Caco-2 (cell line): ENCODE results near the gene SCFD2. TPM values are rescaled to one million over a fixed set of nuclear protein-coding genes. Genes with fewer than 3 reads are reported as not detected.
"Not testable (repeated sequence)": the region's sequence is repeated elsewhere in the genome, so short reads cannot be mapped to it uniquely, and the experiment has no call there.

Experiments used
- BruUV-seq: library from RNA; stranded (reverse); fragments of 400-500 nt; replicated peaks from 2 replicates; lab custom pipeline; 2021; lab: Mats Ljungman, UMichigan
- CTCF ChIA-PET: fragments of 300-600 bp; sonication (Branson Sonifier 250); formaldehyde crosslinking; loops from one replicate; lab custom pipeline; 2022; ENCODE audit warnings: antibody characterized with exemption; lab: Charles Lee
- POLR2A ChIA-PET: fragments of 300-600 bp; sonication (Branson Sonifier 250); formaldehyde crosslinking; loops from one replicate; lab custom pipeline; 2022; ENCODE audit warnings: antibody characterized with exemption; lab: Charles Lee
- DNase-seq, 2 experiments: peaks; one replicate each; pipeline versions ENCODE4 v3.0.0 to v3.0.0-alpha.2; 2020 to 2022
- H3K27me3 ChIP-seq: replicated peaks from 2 replicates; pipeline ENCODE4 v1.6.0; 2011; ENCODE audit warnings: low read length; ENCODE audit not compliant: control insufficient read depth, insufficient read depth
- H3K36me3 ChIP-seq: 2 replicates; pipeline ENCODE4 v1.5.1; 2011; ENCODE audit warnings: low read length; ENCODE audit not compliant: control insufficient read depth, insufficient read depth
- H3K4me1 ChIP-seq: fragments of 250-450 bp; sonication (Bioruptor Pico); 2 replicates; pipeline ENCODE4 v1.5.1; 2020; ENCODE audit warnings: mild to moderate bottlenecking
- H3K4me3 ChIP-seq: 2 replicates; pipeline ENCODE4 v1.5.1; 2011; ENCODE audit warnings: low read depth, mild to moderate bottlenecking, control low read depth, low read length
- H3K9me3 ChIP-seq: fragments of 250-450 bp; sonication (Bioruptor Pico); 2 replicates; pipeline ENCODE4 v1.5.1; 2020; ENCODE audit warnings: mild to moderate bottlenecking, moderate library complexity
- H3K27ac Mint-ChIP-seq: one replicate; pipeline ENCODE4 v1.8.0; 2022; ENCODE audit warnings: mixed read lengths; ENCODE audit not compliant: unreplicated experiment
- H3K27me3 Mint-ChIP-seq: one replicate; pipeline ENCODE4 v1.8.0; 2022; ENCODE audit warnings: mixed read lengths; ENCODE audit not compliant: insufficient read depth, unreplicated experiment
- H3K36me3 Mint-ChIP-seq: one replicate; pipeline ENCODE4 v1.8.0; 2022; ENCODE audit warnings: mild to moderate bottlenecking, mixed read lengths; ENCODE audit not compliant: insufficient read depth, unreplicated experiment
- H3K4me1 Mint-ChIP-seq: one replicate; pipeline ENCODE4 v1.8.0; 2022; ENCODE audit warnings: low read depth, mixed read lengths; ENCODE audit not compliant: unreplicated experiment
- H3K4me3 Mint-ChIP-seq: one replicate; pipeline ENCODE4 v1.8.0; 2022; ENCODE audit warnings: mild to moderate bottlenecking, moderate library complexity, mixed read lengths; ENCODE audit not compliant: unreplicated experiment
- H3K9me3 Mint-ChIP-seq: one replicate; pipeline ENCODE4 v1.8.0; 2022; ENCODE audit warnings: mixed read lengths; ENCODE audit not compliant: unreplicated experiment
- CTCF ChIP-seq, 2 experiments: fragments of 200-600 bp in 1 of 2; IDR thresholded peaks; 1 replicate in 1 of 2; 2 replicates in 1 of 2; pipeline versions ENCODE4 v1.5.1 to v1.8.0; 2011 to 2022; ENCODE audit warnings: antibody characterized with exemption in 1 of 2, control low read depth in 1 of 2, inconsistent platforms in 1 of 2, low read depth in 1 of 2, low read length in 1 of 2, mild to moderate bottlenecking in 1 of 2, moderate library complexity in 1 of 2; ENCODE audit not compliant: insufficient read depth in 1 of 2, severe bottlenecking in 1 of 2, unreplicated experiment in 1 of 2
- intact Hi-C: fragments of 100-400 bp; cut with micrococcal nuclease; formaldehyde crosslinking; loops from one replicate; pipeline ENCODE4 v1.10.0; 2022; ENCODE audit not compliant: unreplicated experiment
- total RNA-seq: library from RNA; stranded (reverse); gene quantifications from 2 replicates; pipeline ENCODE4 v1.2.3, GENCODE V29; 2022

SCFD2 gene
- total RNA-seq, 1 experiment from 2014 or later, result 12.2 TPM

DNA sequence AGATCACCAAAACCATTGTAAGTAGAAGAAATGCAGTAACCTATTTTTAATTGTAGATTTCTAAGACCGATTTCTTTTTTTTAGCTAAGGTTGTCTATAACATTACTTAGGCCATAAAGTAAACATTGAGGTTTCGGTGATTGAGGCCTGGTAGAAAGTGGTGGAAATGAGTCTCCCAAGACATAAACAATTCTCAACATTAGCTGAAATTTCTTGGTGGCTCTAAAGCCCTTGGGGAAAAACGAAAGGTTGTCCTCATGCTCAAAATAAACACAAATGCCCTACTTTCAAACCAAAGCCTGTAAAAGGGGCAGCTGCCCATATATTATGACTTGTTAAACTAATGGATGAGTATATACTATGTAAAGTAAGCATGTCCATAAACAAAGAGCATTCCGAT, 98.8 kb downstream of the SCFD2 start:
- Histone ChIP-seq H3K4me1 (no peaks in the 10 kb centered on the region), H3K9me3 (peaks cover 3% of the 10 kb centered on the region; the same call in 1 of the 2 replicates), H3K4me3 (no peak overlapping the region), H3K36me3 (no peaks in the 10 kb centered on the region), H3K27me3 (no peaks in the 10 kb centered on the region)
- Mint-ChIP-seq H3K27ac (no peak overlapping the region), H3K36me3 (no peaks in the 10 kb centered on the region), H3K4me3 (no peak overlapping the region), H3K4me1 (no peaks in the 10 kb centered on the region), H3K27me3 (no peaks in the 10 kb centered on the region), H3K9me3 (peaks cover 9% of the 10 kb centered on the region)
- intact Hi-C loops, result no loop called here
- ChIA-PET CTCF (no interaction called here), POLR2A (no interaction called here)
- TF ChIP-seq CTCF (IDR thresholded peaks at IDR 0.05; ENCODE audit: insufficient read depth in 1 of 2, low read depth in 1 of 2, low read length in 1 of 2, severe bottlenecking in 1 of 2, unreplicated experiment in 1 of 2), result no peak
- no TSS peak for BruUV-seq
- no peak for DNase-seq

- H3K27ac Mint-ChIP-seq, intact Hi-C loops, H3K36me3 ChIP-seq, H3K4me3 ChIP-seq, DNase-seq, H3K36me3 Mint-ChIP-seq, H3K4me1 Mint-ChIP-seq, H3K9me3 ChIP-seq, H3K9me3 Mint-ChIP-seq, CTCF ChIA-PET, H3K4me1 ChIP-seq, H3K4me3 Mint-ChIP-seq, BruUV-seq, H3K27me3 Mint-ChIP-seq, POLR2A ChIA-PET, H3K27me3 ChIP-seq: not testable (repeated sequence)
These were observed 109.9 kb downstream of the SCFD2 start for GRCh38 chr4:53255986-53256385.

GRCh38 chr4:53240573-53240972, 125.3 kb downstream of the SCFD2 start:
- Mint-ChIP-seq H3K9me3 (peaks cover 29% of the 10 kb centered on the region), H3K27me3 (no peaks in the 10 kb centered on the region), H3K27ac (no peak overlapping the region), H3K4me3 (no peak overlapping the region), H3K4me1 (no peaks in the 10 kb centered on the region), H3K36me3 (peaks cover 8% of the 10 kb centered on the region)
- TF ChIP-seq CTCF (IDR thresholded peaks at IDR 0.05; ENCODE audit: insufficient read depth in 1 of 2, low read depth in 1 of 2, low read length in 1 of 2, severe bottlenecking in 1 of 2, unreplicated experiment in 1 of 2), result no peak
- no peaks in the 10 kb centered on the region for H3K4me1 ChIP-seq
- intact Hi-C loops, result no loop called here
- H3K4me3 ChIP-seq, result no peak overlapping the region
- no peak for DNase-seq
- ChIA-PET POLR2A (no interaction called here), CTCF (no interaction called here)
- H3K36me3 ChIP-seq, result no peaks in the 10 kb centered on the region
- H3K9me3 ChIP-seq, result no peaks in the 10 kb centered on the region
- no TSS peak for BruUV-seq
- H3K27me3 ChIP-seq, result no peaks in the 10 kb centered on the region

GRCh38 chr4:53238352-53238751, 127.5 kb downstream of the SCFD2 start:
- CTCF ChIA-PET, H3K4me3 Mint-ChIP-seq, H3K27ac Mint-ChIP-seq, H3K4me1 ChIP-seq, intact Hi-C loops, H3K9me3 Mint-ChIP-seq, H3K4me1 Mint-ChIP-seq, H3K27me3 ChIP-seq, POLR2A ChIA-PET, DNase-seq, H3K36me3 ChIP-seq, H3K27me3 Mint-ChIP-seq, H3K36me3 Mint-ChIP-seq, BruUV-seq, H3K9me3 ChIP-seq, H3K4me3 ChIP-seq: not testable (repeated sequence)

DNA sequence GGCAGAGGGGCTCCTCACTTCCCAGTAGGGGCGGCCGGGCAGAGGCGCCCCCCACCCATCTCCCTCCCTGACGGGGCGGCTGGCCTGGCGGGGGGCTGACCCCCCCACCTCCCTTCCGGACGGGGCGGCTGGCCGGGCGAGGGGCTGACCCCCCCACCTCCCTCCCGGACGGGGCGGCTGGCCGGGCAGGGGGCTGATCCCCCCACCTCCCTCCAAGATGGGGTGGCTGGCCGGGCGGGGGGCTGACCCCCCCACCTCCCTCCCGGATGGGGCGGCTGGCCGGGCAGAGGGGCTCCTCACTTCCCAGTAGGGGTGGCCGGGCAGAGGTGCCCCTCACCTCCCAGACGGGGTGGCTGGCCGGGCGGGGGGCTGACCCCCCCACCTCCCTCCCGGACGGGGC, 128.1 kb downstream of the SCFD2 start:
- H3K4me1 Mint-ChIP-seq, H3K4me3 ChIP-seq, DNase-seq, H3K4me3 Mint-ChIP-seq, H3K27me3 Mint-ChIP-seq, H3K4me1 ChIP-seq, H3K27ac Mint-ChIP-seq, H3K36me3 Mint-ChIP-seq, H3K9me3 ChIP-seq, CTCF ChIA-PET, BruUV-seq, H3K9me3 Mint-ChIP-seq, H3K36me3 ChIP-seq, POLR2A ChIA-PET, H3K27me3 ChIP-seq, intact Hi-C loops: not testable (repeated sequence)

GRCh38 chr4:53236624-53237023, 129.2 kb downstream of the SCFD2 start:
- H3K9me3 ChIP-seq, H3K4me1 ChIP-seq, BruUV-seq, DNase-seq, H3K4me1 Mint-ChIP-seq, H3K27me3 Mint-ChIP-seq, H3K36me3 ChIP-seq, H3K36me3 Mint-ChIP-seq, intact Hi-C loops, CTCF ChIA-PET, H3K9me3 Mint-ChIP-seq, H3K4me3 ChIP-seq, H3K4me3 Mint-ChIP-seq, H3K27ac Mint-ChIP-seq, POLR2A ChIA-PET, H3K27me3 ChIP-seq: not testable (repeated sequence)
